ENCODE measurements around the gene SAMD7.

The SAMD7 gene

DNA sequence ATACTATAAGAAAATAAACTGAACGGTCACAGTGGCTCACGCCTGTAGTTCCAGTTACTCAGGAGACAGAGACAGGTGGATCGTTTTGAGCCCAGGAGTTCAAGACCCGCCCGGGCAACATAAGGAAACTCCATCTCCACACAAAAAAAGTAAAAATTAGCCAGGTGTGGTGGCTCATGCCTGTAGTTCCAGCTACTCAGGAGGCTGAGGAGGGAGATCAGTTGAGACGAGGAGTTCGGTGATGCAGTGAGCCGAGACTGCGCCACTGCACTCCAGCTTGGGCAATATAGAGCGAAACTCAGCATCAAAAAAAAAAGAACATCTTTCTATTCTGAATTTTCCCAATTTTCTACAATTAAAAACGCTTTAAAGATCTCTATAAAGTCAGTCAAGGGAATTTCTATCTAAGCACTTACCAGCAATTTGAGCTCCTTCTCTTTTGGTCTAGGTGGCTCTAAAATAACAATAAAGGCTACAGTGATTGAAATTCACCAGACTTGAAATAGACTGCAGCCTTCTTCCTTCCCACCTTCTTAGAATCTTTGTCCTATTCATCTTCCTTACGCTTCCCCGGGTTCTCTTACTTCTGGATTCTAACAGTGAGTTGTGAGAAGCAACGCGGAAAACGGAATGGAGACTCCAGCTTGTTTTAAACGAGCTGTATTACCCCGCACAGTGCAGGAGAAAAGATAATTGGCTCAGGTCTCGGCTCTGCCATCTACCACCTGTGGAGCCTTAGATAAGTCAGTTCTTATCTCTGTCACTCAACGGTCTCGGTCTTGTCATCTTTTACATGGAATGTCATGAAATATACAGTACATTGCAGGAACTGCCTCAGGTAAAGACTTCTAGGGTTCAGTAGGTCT lies 54.4 kb downstream of the SAMD7 start:
- no peak for DNase-seq (ENCODE audit: low read depth, low spot score)

DNA sequence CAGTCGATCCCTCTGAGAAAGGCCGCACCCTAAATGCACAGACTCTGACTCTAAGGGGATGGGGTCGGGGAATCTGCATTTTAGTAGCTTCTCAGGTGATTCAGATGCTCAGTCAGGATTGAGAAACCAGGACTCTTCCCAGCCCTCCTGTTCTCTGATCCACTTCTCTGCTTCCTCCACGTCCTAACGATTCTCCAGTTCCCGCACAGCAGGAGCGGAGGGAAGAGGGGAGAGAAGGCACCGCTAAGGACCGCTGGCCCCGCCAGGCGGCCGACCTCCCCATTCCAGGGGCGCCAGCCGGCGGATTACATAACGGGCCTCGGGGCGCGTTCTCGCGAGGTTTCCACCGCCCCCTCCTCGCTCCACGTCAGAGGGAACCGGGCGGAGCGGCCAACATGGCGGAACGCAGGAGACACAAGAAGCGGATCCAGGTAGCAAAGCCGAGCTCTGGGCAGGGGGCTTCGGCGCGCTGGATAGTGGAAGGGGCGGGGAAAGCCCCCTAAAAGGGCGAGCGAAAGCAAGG lies 55.1 kb downstream of the SAMD7 start, which contains the start of gene SEC62:
Gene SEC62, plus strand, starts transcription at position 380 of the 523 bp plus-strand sequence. Its CDS starts 16 bp downstream, at position 396.
- DNase-seq (ENCODE audit: low read depth, low spot score) = peak; percentile 79

DNA sequence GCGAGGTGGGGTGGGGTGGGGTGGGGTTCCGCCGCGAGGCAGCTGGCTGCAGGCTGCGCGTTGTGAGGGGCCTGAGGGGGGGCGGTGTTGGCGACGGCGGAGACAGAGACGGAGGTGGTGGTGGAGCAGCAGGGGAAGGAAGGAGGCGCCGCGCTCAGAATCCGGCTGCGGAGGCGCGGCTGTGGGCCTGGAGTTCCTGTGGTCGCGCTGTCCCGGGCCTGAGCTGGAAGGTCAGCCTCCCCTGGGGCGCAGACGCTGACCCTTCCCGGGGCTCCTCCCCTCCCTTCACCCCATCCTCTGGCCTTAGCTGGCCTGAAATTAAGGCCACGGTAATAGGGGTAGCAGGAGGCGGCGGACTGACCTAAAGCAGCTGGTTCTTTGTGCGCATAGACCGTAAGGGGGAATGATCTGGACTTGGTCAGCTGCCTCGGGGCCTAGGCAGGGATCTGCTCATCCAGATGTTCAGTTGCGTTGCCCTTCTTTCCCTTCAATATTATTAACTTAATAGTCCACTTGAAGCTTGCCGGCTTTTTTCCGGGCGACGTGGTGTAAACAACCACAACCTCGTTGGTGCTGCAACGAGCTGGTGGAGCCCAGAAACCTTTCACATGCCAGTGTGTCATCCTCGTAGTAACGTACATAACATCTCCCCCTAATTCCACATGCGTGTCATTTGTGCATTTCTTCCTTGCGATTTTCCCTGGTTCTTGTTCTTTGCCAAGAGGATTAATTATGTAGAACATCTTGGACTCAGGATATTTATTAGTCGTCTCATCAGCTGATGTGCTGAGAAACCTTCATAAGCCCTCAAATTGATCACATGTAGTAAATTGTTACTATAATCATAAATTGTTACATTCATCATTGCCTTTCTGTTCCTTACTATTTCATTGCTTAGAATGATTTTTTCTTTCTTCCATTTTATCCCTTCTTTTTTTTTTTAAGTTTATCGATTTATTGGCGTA lies 55.9 kb downstream of the SAMD7 start:
- DNase-seq (ENCODE audit: low read depth, low spot score) = no peak

DNA sequence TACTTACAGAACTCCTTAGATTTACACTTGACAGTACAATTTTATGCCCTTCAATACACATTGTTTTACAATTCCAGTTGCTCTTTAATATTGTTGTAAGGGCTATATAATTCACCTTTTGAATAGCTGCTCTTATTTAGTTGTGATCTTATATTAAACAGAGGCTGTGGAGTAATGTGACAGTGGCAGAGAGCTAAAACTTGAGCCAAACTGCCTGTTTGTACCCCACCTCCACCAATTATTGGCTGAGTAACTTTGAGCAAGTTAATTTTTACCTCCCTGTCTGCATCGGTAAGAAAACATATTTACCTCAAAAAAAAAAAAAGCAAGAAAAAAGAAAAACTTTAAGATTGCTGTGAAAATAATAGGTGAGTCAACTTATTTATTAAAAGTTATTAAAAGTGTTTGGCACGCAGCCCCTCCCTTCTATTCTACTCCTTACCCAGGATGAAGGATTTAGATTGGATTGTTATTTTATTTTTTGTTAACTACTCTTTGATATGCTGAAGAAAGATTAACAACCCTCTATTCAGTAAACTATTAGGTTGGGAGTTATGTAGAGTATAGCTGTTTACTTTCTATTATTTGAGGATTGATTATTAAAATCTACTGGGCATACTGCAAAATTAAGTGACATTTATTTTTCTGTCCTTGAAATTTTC lies 57.0 kb downstream of the SAMD7 start:
- DNase-seq (ENCODE audit: low read depth, low spot score) = no peak

DNA sequence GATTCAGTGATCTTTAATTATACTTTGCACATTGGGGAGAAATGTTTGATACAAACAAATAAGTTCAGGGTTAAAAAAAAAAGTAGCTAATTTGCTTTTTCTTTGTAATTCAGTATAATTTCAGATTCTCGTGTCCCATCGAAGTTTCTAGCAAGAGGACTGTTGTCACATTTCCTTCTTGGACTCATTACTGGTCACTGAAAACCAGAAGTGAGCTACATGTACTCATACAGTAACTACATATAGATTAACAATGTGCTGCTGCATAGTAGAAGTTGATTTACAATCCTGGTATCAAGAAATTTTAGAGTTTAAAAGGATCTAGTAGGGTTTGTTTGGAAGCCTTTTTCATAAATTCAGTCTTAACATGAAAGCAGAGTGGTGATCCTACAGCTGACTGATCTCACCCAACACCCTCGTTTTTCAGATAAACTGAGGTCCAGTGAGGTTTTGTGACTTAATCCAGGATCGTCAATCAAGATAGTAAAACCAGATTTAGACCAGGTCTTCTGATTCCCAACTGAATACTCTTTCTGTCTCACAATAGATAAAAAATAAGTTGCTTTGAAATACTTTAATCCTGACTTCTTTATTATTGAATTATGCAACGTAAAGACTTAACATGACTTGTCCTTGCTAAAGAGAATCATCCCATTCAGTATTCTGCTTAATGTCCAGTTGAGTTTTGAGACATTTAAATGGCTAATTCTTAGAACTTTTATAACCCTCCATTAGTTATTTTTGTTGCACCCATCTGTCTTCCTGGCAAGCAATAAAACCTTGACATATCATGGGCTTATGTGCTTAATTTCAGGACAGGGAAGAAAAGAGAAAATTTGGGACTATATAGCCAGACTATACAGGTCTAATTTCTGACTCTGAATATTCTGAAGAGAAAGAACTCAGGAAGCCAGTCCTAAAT lies 58.1 kb downstream of the SAMD7 start:
- DNase-seq (ENCODE audit: low read depth, low spot score) = no peak

DNA sequence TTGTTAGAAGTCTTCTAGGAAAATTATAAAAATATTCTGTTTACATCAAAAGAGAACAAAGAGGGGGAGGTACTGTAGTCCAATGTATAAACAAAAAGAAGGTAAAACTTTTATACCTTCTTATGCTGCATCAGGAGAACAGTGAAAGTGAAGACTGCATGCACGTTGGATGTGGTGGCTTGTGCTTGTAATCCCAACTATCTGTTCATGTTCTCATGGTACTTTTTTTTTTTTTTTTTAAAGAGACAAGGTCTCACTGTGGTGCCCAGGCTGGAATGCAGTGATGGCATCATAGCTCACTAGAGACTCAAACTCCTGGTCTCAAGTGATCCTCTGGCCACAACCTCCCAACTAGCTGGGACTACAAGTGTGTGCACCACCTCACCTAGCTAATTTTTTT lies 59.5 kb downstream of the SAMD7 start:
- no peak for DNase-seq (ENCODE audit: low read depth, low spot score)

DNA sequence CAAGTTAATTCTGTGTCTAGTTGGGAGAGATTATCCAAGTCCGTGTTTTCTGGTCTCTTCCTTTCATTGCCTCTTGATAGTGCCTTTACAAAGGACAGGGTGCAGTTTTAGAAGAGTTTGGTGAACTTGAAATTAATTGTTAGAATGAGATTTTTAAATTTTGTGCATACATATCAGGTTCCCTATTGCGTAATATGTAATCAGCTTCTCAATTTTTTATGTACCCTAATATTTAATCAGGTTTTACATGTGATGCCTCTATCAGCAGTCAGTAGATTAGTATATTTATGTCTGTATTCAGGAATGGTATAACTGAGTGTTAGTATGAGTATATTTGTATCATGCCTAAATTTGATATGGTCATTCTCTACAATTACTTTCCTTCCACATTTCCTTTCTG lies 60.1 kb downstream of the SAMD7 start:
- no peak for DNase-seq (ENCODE audit: low read depth, low spot score)

DNA sequence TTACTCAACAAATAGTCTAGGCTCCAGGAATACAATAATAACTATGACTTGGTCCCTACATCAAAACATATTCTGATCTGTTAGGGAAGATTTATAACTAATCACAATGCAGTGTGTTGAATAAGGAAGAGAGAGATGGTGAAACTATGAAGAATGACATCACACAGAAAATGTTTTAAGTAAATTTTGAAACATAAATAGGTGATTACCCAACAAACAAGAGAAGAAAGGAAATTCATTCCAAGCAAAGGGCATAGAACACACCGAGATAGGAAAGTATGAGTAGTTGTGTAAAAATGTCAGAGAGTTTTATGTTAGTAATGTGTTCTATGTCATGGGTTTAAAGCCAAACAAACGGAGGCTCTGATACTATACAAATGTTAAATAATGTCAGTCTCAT lies 68.7 kb downstream of the SAMD7 start:
- DNase-seq (ENCODE audit: low read depth, low spot score) = no peak

DNA sequence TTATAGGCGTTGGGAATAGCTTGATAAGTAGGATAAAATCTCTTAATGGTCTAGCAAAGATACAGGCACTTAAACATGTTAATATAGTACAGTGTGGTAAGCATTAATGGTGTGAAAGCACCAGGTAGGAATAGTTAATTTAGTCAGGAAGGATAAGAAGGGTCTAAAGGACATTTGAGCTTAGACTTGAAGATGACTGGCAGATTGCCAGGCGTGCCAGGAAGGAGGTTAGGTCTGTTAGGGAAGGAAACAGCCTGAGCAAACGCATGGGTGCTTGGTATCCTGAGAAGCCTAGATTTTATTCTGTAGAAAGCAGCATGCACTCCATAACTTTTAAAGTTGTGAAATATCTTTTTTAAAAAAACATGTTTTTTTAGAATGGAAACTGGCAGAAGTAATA lies 72.9 kb downstream of the SAMD7 start:
- DNase-seq (ENCODE audit: low read depth, low spot score) = no peak

Measured in brain pericyte (primary cell).